GM19351 (cell line): ENCODE data around the gene CFAP77.

Source experiments
- ATAC-seq: cut with Tn5 transposase; IDR thresholded peaks from one replicate; pipeline ENCODE4 v1.9.1; 2021; ENCODE audit warnings: mild to moderate bottlenecking, moderate library complexity; ENCODE audit not compliant: unreplicated experiment

CFAP77 gene

GRCh38 chr9:132407196-132407595 is 2.8 kb upstream of the CFAP77 start:
- ATAC-seq: no peak

- ATAC-seq: no peak
Measured at GRCh38 chr9:132408521-132408920, 1.5 kb upstream of the CFAP77 start.

- ATAC-seq: no peak
Measured at GRCh38 chr9:132410642-132411041, 631 bp downstream of the CFAP77 start.

- ATAC-seq: no peak
Measured at GRCh38 chr9:132411091-132411508, 1.1 kb downstream of the CFAP77 start.

- no peak for ATAC-seq
Measured at GRCh38 chr9:132412089-132412488, 2.1 kb downstream of the CFAP77 start.

GRCh38 chr9:132413926-132414325 is 3.9 kb downstream of the CFAP77 start:
- ATAC-seq: no peak

- no peak for ATAC-seq
Measured at GRCh38 chr9:132414731-132415130, 4.7 kb downstream of the CFAP77 start.

- no peak for ATAC-seq
Measured at GRCh38 chr9:132415181-132415580, 5.2 kb downstream of the CFAP77 start.

- ATAC-seq: no peak
Measured at GRCh38 chr9:132418726-132419363, 8.8 kb downstream of the CFAP77 start.

GRCh38 chr9:132422574-132422973 is 12.6 kb downstream of the CFAP77 start:
- no peak for ATAC-seq

GRCh38 chr9:132423503-132423902 is 13.5 kb downstream of the CFAP77 start:
- no peak for ATAC-seq

- no peak for ATAC-seq
Measured at GRCh38 chr9:132424857-132425674, 15.1 kb downstream of the CFAP77 start.

- ATAC-seq: no peak
Measured at GRCh38 chr9:132425675-132426062, 15.7 kb downstream of the CFAP77 start.

GRCh38 chr9:132426639-132427414 is 16.8 kb downstream of the CFAP77 start:
- ATAC-seq: no peak

GRCh38 chr9:132430998-132431397 is 21.0 kb downstream of the CFAP77 start:
- no peak for ATAC-seq

- no peak for ATAC-seq
Measured at GRCh38 chr9:132434881-132435280, 24.9 kb downstream of the CFAP77 start.

- ATAC-seq: no peak
Measured at GRCh38 chr9:132439153-132439552, 29.1 kb downstream of the CFAP77 start.

- no peak for ATAC-seq
Measured at GRCh38 chr9:132440735-132441134, 30.7 kb downstream of the CFAP77 start.

- ATAC-seq: no peak
Measured at GRCh38 chr9:132441404-132441803, 31.4 kb downstream of the CFAP77 start.

GRCh38 chr9:132443951-132444607 is 34.1 kb downstream of the CFAP77 start:
- ATAC-seq: no peak

GRCh38 chr9:132446887-132447286 is 36.9 kb downstream of the CFAP77 start:
- ATAC-seq: no peak
